IMR-90 (cell line): ENCODE data around the gene NLRP10.

Experiments
- CTCF ChIP-seq: conservative IDR thresholded peaks from 2 replicates; pipeline ENCODE4 v1.5.1; 2012; ENCODE audit warnings: mild to moderate bottlenecking, low read depth, low read length, improper control_type of control experiment
- POLR2A ChIP-seq: IDR thresholded peaks from 2 replicates; pipeline ENCODE4 v1.6.1; 2012; ENCODE audit warnings: mild to moderate bottlenecking, low read depth, low read length
- RCOR1 ChIP-seq: IDR thresholded peaks from 2 replicates; pipeline ENCODE4 v1.6.1; 2012; ENCODE audit warnings: mild to moderate bottlenecking, low read length, improper control_type of control experiment; ENCODE audit not compliant: insufficient replicate concordance
- USF2 ChIP-seq: fragments of 150-350 bp; IDR thresholded peaks from 2 replicates; pipeline ENCODE4 v1.6.1; 2017; ENCODE audit warnings: mild to moderate bottlenecking, antibody characterized with exemption, low read length, low read depth

GRCh38 chr11:7971846-7972245 is 6.6 kb upstream of the NLRP10 start:
- TF ChIP-seq USF2, result no peak
- no peak for TF ChIP-seq RCOR1
- no peak for TF ChIP-seq CTCF
- no peak for TF ChIP-seq POLR2A
